Choroid plexus epithelial cell (primary cell): ENCODE results near the gene SOX12.
"Not testable (repeated sequence)": the region's sequence is repeated elsewhere in the genome, so short reads cannot be mapped to it uniquely, and the experiment has no call there.

Experiments used
- DNase-seq: peaks from one replicate; pipeline ENCODE4 v3.0.0-alpha.2; 2010; ENCODE audit warnings: low read depth
- H3K4me3 ChIP-seq: 2 replicates; pipeline ENCODE4 v1.5.1; 2011; ENCODE audit warnings: low read depth, mild to moderate bottlenecking, control low read depth, low read length, moderate library complexity
- TF ChIP-seq, protein P1 (sequence below): conservative IDR thresholded peaks from 2 replicates; pipeline ENCODE4 v1.5.1; 2011; ENCODE audit warnings: low read depth, mild to moderate bottlenecking, control low read depth, inconsistent platforms, low read length, moderate library complexity

SOX12 gene

DNA sequence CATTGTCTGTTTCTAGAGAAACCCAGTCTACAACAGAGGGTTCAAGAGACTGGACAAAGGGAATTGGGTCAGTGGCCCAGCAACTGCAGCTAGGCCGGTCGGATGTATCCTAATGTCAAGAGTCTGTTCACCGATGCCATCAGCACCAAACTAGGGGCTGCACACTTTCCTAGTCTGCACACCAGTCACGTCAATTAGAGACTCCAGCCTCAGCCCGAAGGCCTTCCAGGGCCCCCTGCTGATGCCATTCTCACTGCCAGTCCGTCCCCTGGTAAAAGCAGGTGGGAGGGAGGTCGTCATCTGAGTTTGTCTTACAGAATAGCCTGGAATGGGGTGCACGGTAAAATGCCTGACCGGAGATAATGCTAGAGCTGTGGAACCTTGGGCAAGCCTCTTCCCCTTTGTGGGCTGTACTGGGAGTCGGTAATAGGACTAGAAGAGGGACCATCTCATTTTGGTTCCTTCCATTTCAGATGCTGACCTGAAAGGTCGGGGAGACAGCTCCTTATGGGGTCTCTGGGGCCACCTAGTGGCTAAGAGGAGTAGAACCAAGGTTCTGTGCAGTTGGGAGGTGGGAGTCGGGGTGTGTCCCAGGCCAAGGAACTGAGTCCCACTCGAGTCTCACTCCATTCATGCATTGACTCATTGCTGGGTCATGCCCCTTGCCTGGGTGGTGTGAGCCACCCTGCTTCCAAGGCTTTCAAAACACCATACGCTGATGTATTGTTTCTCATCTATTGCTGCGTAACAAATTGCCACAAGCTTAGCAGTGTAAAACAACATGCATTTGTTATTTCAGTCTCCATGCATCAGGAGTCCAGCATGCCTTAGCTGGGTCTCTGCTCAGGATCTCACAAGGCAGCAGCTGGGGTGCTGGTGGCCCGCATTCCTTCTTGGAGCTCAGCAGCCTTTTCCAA, 5.1 kb downstream of the SOX12 start:
- TF ChIP-seq, protein P1, sequence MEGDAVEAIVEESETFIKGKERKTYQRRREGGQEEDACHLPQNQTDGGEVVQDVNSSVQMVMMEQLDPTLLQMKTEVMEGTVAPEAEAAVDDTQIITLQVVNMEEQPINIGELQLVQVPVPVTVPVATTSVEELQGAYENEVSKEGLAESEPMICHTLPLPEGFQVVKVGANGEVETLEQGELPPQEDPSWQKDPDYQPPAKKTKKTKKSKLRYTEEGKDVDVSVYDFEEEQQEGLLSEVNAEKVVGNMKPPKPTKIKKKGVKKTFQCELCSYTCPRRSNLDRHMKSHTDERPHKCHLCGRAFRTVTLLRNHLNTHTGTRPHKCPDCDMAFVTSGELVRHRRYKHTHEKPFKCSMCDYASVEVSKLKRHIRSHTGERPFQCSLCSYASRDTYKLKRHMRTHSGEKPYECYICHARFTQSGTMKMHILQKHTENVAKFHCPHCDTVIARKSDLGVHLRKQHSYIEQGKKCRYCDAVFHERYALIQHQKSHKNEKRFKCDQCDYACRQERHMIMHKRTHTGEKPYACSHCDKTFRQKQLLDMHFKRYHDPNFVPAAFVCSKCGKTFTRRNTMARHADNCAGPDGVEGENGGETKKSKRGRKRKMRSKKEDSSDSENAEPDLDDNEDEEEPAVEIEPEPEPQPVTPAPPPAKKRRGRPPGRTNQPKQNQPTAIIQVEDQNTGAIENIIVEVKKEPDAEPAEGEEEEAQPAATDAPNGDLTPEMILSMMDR, result peak; percentile 90
- DNase-seq, result peak; percentile 78
- H3K4me3 ChIP-seq, result no peak overlapping the region

DNA sequence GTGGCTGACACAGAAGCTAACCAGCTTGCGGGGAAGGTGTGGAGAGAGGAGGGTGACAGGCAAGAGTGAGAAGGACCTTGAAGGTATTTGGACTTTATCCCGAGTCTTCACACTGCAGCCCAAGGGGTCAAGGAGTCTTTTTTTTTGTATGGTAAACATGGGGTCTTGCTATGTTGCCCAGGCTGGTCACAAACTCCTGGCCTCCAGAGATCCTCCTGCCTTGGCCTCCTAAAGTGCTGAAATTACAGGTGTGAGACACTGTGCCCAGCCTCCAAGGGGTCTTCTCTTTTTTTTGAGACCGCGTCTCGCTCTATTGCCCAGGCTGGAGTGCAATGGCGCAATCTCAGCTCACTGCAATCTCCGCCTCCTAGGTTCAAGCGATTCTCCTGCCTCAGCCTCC, 9.2 kb downstream of the SOX12 start:
- no peak overlapping the region for H3K4me3 ChIP-seq
- TF ChIP-seq, protein P1, result no peak
- DNase-seq, result no peak

DNA sequence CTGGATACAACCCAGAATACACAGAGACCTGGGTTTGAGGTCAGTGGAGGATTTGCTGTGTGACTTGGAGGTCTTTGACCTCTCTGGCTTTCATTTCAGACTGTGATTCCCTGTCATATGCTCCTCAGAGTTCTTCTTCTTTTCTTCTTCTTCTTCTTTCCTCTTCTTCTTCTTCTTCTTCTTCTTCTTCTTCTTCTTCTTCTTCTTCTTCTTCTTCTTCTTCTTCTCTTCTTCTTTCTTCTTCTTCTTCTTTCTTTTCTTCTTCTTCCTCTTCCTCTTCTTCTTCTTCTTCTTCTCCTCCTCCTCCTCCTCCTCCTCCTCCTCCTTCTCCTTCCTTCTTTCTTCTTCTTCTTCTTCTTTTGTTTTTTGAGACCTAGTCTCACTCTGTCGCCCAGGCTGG, 10.7 kb downstream of the SOX12 start:
- DNase-seq, H3K4me3 ChIP-seq: not testable (repeated sequence)

DNA sequence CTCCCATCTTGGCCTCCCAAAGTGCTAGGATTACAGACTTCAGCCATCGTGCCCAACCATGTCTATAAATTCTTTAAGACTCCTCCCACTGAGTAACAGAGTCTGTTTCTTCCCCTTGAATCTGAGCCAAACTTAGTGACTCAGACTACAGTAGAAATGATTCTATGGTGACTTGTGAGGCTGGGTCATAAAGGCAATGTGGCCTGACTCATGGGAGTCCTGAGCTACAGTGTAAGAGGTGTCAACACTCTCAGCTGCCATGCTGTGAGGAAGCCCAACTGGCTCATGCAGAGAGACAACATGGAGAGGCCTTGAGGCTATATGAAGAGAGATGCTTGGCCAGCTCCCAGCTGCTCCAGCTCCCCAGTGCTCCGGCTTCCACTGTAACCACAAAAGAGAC, 16.3 kb downstream of the SOX12 start:
- no peak overlapping the region for H3K4me3 ChIP-seq
- peak; percentile 92 for DNase-seq
- TF ChIP-seq, protein P1, result no peak

DNA sequence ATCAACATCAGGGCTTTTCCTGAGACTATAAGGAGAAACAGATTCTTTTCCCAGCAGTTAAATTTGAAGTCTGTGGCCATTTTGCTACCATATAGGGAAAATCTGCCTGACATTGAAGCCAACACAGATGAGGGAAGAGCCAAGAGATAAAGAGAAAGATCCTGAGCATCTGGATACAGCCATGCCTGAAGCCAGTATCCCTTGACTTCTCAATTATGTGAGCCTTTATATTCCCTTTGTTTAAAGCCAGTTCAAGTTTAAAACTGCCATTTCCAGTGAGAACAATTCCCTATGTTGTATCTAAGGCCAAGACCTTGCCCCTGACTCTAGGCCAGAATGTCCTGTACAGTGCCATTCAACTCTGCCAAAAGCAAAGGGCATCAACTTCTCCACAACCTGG, 17.8 kb downstream of the SOX12 start:
- DNase-seq, result no peak
- TF ChIP-seq, protein P1, result no peak
- no peak overlapping the region for H3K4me3 ChIP-seq

DNA sequence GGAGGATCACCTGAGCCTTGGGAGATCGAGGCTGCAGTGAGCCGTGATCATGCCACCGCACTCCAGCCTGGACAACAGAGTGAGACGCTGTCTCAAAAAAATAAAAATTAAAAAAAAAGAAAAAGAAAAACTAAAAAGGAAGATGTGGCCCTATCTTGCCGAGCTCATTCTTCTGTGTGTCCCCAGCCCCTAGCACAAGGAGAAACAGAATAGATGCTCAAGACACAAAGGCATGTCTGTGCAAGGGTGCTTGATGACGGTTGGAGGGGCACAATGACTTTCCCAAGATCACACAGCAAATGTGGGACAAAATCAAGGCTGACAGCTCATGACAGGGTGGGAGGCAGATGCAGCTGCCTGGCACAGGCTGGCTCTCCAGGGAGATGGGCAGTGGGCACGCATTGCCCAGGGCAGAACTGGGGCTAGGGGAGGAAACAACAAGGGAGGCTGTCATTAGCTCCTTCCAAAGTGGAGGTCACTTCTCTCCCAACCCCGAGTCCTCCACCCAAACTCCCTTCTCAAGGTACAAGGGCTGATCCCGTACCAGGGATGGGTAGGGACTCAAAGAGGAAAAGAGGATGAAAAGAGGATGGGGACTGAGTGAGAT, 20.8 kb downstream of the SOX12 start:
- H3K4me3 ChIP-seq, result peak overlapping the region; percentile 81
- DNase-seq, result no peak
- TF ChIP-seq, protein P1, result no peak

DNA sequence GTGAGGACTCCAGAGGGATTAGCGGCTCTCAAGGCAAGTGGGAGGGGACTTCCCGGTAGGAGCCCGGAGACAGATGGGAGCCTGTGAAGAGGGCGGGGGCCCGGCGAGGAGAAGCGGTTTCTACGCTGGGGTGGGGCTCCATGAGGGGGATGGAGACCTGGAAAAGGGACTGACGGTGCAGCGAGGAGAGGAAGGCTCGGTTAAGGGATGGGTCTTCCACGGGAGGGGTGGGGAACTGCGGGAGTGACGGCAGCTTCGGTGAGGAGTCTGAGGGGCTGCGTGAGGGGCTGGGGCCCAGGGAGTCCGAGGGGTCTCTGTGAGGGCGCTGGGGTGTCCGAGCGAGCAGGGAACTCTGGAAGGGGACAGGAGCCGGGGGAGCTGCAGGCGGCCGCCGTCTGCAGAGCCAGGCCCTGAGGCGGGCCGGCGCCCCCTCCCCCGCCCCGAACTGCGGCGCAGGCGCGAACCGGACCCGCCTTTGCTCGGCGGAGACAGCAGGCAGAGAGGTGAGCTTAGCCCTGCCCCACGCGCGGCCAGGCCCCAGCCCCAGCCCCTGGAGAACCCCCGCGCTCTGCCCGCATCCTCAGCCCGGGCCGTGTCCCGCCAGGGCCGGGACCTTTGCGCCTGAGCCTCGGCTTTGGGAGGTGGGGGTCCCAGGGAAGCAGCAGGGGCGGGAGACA, 21.4 kb downstream of the SOX12 start, which contains the start of gene NRSN2:
NRSN2 (plus strand) TSS at position 472 of the 677 bp plus-strand sequence. CDS start 2,533 bp downstream, outside the sequence.
- H3K4me3 ChIP-seq, result peak within 1 kb of the TSS; percentile 81
- TF ChIP-seq, protein P1, result no peak
- DNase-seq, result peak; percentile 69
